ENCODE results near the gene MMS22L.

Gene MMS22L

DNA sequence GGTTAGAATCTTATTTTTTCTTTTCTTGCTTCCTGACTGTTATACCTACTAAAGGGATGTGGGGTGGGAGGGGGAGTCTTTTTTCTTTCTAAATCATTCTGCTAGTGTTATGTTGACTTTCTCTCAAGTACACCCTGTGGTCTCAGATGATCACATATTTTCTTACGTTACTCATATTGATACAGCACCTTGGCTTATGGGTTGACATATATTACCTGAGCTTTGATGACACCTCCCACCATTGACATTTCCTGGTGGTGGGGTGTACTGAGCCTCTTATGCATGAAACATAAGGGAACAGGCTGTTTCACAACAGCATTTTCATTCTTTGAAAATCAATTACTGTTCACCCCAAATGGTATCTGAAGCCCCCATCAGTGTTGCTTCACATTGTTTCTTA is 169.8 kb downstream of the MMS22L start:
- H3K27ac ChIP-seq, result no peak overlapping the region

DNA sequence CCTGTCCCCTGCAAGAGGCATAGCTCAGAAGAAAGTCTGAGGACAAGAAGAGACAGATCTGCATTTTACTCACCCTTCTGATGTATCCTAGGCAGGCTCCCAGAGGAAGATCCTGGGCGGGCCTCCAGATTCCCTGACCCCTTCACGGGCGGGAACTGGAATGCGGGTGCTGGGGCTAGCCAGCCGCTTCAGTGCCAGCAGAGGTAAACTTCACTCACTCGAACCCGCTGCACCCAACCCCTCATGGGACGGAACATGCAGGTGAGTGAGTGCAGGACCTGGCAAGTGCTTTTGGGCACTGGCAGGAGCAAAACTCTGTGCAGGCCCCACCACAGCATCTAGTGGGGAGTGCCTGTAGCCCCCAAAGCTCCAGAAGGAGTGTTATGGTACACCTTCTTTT is 171.8 kb downstream of the MMS22L start:
- no peaks in the 10 kb centered on the region for H4K20me1 ChIP-seq (ENCODE audit: insufficient read depth)
- H3K79me2 ChIP-seq (ENCODE audit: insufficient read depth, low read depth), result no peaks in the 10 kb centered on the region
- TF ChIP-seq, protein P1, sequence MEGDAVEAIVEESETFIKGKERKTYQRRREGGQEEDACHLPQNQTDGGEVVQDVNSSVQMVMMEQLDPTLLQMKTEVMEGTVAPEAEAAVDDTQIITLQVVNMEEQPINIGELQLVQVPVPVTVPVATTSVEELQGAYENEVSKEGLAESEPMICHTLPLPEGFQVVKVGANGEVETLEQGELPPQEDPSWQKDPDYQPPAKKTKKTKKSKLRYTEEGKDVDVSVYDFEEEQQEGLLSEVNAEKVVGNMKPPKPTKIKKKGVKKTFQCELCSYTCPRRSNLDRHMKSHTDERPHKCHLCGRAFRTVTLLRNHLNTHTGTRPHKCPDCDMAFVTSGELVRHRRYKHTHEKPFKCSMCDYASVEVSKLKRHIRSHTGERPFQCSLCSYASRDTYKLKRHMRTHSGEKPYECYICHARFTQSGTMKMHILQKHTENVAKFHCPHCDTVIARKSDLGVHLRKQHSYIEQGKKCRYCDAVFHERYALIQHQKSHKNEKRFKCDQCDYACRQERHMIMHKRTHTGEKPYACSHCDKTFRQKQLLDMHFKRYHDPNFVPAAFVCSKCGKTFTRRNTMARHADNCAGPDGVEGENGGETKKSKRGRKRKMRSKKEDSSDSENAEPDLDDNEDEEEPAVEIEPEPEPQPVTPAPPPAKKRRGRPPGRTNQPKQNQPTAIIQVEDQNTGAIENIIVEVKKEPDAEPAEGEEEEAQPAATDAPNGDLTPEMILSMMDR (conservative IDR thresholded peaks at IDR 0.05; ENCODE audit: low read depth, low read length), result no peak
- H3K36me3 ChIP-seq (ENCODE audit: insufficient read depth), result no peaks in the 10 kb centered on the region
- no peak overlapping the region for H3K4me3 ChIP-seq (IDR thresholded peaks at IDR 0.05; ENCODE audit: insufficient read depth, low read depth, low read length)
- H3K9ac ChIP-seq, result no peak overlapping the region
- no peak overlapping the region for H3K4me2 ChIP-seq
- no peak overlapping the region for H3K27ac ChIP-seq
- no peaks in the 10 kb centered on the region for H3K27me3 ChIP-seq (ENCODE audit: insufficient read depth, low read depth)
- no peak overlapping the region for H2AFZ ChIP-seq (ENCODE audit: low read depth)
- H3K4me1 ChIP-seq (ENCODE audit: low read depth, poor library complexity, severe bottlenecking), result no peaks in the 10 kb centered on the region

More for the DNA sequence above, 169.8 kb downstream of the MMS22L start:
- Histone ChIP-seq H3K79me2 (ENCODE audit: insufficient read depth, low read depth) (no peaks in the 10 kb centered on the region), H3K27me3 (ENCODE audit: insufficient read depth, low read depth) (no peaks in the 10 kb centered on the region), H2AFZ (ENCODE audit: low read depth) (no peak overlapping the region), H3K36me3 (ENCODE audit: insufficient read depth) (no peaks in the 10 kb centered on the region), H3K4me3 (IDR thresholded peaks at IDR 0.05; ENCODE audit: insufficient read depth, low read depth, low read length) (no peak overlapping the region), H3K4me2 (no peak overlapping the region), H3K4me1 (ENCODE audit: low read depth, poor library complexity, severe bottlenecking) (no peaks in the 10 kb centered on the region), H4K20me1 (ENCODE audit: insufficient read depth) (no peaks in the 10 kb centered on the region), H3K9ac (no peak overlapping the region)
- TF ChIP-seq, protein P1 (conservative IDR thresholded peaks at IDR 0.05; ENCODE audit: low read depth, low read length), result no peak

DNA sequence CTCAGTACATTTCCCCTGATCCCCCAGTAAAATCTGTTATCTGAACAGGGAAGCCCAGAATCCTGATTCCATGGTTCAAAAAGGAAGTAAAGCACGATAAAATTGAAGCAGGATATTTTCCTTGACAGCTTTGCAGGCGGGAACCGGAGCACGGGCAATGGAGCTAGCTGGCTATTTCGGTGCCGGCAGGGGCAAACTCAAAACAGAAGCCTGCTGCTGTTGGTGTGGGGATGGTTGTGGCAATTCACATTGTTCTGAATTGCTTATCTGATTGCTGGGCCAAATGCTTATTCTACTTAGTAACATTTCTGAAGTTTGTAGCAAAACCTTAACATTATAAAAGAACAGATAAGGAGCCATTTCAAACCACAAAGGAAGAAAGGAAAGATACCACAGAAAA is 172.4 kb downstream of the MMS22L start:
- no peak overlapping the region for H3K4me2 ChIP-seq
- H4K20me1 ChIP-seq (ENCODE audit: insufficient read depth), result no peaks in the 10 kb centered on the region
- no peak overlapping the region for H3K27ac ChIP-seq
- no peak overlapping the region for H2AFZ ChIP-seq (ENCODE audit: low read depth)
- TF ChIP-seq, protein P1 (conservative IDR thresholded peaks at IDR 0.05; ENCODE audit: low read depth, low read length), result no peak
- H3K4me3 ChIP-seq (IDR thresholded peaks at IDR 0.05; ENCODE audit: insufficient read depth, low read depth, low read length), result no peak overlapping the region
- H3K36me3 ChIP-seq (ENCODE audit: insufficient read depth), result no peaks in the 10 kb centered on the region
- H3K4me1 ChIP-seq (ENCODE audit: low read depth, poor library complexity, severe bottlenecking), result no peaks in the 10 kb centered on the region
- H3K27me3 ChIP-seq (ENCODE audit: insufficient read depth, low read depth), result no peaks in the 10 kb centered on the region
- H3K9ac ChIP-seq, result no peak overlapping the region
- no peaks in the 10 kb centered on the region for H3K79me2 ChIP-seq (ENCODE audit: insufficient read depth, low read depth)

DNA sequence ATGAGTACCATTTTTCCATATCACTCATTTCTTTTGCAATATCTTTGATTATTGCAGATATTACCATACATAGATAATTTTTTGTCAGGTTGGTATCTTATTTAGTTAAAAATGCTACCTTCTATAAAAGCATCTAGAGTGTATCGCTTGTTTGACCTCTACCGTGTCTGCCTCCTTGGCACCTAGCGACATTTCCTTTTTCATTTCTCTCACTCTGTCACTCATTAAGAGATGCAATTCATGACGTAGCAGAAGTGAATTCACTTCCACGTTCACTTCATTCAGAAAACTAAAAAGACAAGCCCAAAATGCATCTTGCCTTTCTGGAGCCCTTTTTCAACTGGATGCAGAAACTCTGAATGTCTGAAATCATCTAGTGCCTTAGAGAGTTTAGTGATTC is 172.9 kb downstream of the MMS22L start:
- no peak overlapping the region for H3K9ac ChIP-seq
- H4K20me1 ChIP-seq (ENCODE audit: insufficient read depth), result no peaks in the 10 kb centered on the region
- no peaks in the 10 kb centered on the region for H3K36me3 ChIP-seq (ENCODE audit: insufficient read depth)
- no peaks in the 10 kb centered on the region for H3K27me3 ChIP-seq (ENCODE audit: insufficient read depth, low read depth)
- H3K27ac ChIP-seq, result no peak overlapping the region
- H3K4me1 ChIP-seq (ENCODE audit: low read depth, poor library complexity, severe bottlenecking), result no peaks in the 10 kb centered on the region
- no peak overlapping the region for H3K4me3 ChIP-seq (IDR thresholded peaks at IDR 0.05; ENCODE audit: insufficient read depth, low read depth, low read length)
- TF ChIP-seq, protein P1 (conservative IDR thresholded peaks at IDR 0.05; ENCODE audit: low read depth, low read length), result no peak
- H3K4me2 ChIP-seq, result no peak overlapping the region
- H2AFZ ChIP-seq (ENCODE audit: low read depth), result no peak overlapping the region
- no peaks in the 10 kb centered on the region for H3K79me2 ChIP-seq (ENCODE audit: insufficient read depth, low read depth)
